HG03175 (cell line): ENCODE data around the gene BACE2.

Experiments used
- ATAC-seq: cut with Tn5 transposase; IDR thresholded peaks from one replicate; pipeline ENCODE4 v1.9.1; 2021; ENCODE audit warnings: mild to moderate bottlenecking, moderate library complexity; ENCODE audit not compliant: unreplicated experiment

Gene BACE2

DNA sequence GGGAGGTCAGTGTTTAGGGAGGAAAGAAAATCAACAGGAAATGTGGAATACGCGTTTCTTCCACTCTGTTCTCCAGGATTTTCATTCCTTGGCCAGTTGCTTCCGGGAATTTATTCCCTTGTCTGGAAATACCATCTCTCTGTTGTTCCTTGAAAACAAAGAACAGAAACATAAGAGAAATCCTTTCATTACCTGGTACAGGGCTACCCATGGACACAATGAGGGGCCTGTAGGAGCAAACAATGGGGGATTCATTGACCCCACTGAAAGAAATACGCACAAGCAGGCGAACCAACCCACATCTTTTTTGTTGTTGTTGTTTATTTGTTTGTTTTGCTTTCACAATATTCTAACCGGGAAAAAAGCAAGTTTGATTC is 20.0 kb upstream of the BACE2 start:
- no peak for ATAC-seq

DNA sequence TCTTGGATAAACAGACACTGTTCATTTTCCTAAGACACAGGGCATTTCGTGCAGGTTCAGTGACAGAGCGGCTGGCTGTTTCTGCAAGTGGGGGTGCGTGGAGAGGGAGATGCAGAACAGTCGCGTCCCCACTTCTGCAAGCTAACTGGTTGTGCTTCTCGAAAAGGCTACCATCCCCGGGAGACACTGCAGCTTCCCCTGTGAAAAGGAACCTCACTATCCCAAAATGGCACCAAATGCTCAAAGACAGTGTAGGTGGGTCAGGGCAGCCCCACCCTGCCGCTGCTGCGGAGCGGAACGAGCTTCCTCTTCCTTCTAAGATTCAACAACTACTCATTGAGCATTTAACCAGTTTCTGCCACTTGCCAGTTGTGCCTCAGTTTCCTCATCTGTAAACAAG is 19.2 kb upstream of the BACE2 start:
- ATAC-seq, result no peak

DNA sequence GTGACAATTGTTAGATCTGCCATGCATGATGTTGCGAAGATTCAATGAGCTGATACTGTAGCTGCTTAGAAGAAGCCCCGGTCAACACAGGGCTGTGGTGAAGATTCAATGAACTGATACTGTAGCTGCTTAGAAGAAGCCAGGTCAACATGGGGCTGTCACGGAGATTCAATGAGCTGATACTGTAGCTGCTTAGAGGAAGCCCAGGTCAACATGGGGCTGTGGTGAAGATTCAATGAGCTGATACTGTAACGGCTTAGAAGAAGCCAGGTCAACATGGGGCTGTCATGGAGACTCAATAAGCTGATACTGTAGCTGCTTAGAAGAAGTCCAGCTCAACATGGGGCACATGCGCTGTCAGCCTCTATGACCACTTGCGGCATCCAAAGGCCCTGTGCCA is 18.8 kb upstream of the BACE2 start:
- no peak for ATAC-seq

DNA sequence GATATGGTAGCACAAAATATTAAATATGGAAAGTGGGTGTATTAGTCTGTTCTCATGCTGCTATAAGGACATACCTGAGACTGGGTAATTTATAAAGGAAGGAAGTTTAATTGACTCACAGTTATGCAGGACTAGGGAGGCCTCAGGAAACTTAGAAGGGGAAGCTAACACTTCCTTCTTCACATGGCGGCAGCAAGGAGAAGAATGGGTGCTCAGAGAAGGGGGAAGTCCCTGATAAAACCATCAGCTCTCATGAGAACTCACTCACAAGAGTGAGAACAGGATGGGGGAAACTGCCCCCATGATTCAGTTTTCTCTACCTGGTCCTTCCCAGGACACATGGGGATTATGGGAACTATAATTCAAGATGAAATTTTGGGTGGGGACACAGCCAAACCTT is 15.8 kb upstream of the BACE2 start:
- ATAC-seq, result no peak

DNA sequence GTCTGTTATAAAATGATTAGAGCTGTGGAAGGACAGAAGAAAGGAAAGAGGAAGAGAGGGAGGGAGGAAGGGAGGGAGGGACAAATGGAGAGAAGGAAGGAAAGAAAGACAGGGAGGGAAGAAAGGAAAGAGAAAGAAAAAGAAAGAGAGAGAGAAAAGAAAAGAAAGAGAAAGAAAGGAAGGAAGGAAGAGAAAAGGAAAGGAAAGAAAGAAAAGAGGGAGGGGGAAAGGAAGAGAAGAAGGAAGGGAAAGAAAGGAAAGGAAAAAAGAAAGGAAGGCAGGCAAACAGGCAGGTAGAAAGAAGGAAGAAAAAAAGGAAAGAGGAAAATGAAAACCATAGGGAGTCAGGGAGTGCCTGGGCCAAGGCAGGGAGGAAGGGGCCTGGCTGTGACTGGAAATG is 14.5 kb upstream of the BACE2 start:
- ATAC-seq, result no peak

DNA sequence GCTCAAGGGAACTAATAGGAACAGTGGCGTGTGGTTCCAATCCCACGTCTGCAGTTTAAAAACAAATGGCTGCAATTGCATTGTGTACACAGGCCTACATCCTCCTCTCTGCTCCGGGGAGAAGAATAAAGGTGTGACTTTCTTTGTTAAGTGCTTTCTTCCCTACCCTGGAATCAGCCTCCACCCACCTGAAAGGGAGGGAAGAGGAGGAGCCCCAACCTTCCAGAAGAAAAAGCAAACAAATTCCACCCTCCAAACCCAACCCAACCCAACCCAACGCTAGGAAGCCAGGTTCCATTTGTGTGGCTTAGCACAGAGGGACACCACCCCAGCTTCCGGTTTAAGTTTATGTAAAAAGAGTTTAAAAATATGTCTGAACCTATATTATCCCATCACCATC is 11.8 kb upstream of the BACE2 start:
- no peak for ATAC-seq

DNA sequence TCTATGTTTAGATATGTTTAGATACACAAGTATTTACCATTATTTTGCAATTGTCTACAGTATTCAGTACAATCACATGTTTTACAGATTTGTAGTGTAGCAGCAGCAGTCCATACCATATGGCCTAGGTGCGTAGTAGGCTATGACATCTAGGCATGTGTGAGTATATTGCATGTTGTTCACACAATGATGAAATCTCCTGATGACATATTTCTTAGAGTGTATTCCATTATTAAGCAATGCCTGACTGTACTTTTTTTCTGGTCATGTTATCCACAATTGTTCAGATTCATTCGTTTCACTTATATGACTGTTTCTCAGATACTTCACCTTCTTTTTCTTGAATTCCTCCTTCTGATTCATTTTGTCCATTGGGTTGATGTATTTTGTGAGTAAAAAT is 9.9 kb upstream of the BACE2 start:
- ATAC-seq, result no peak

DNA sequence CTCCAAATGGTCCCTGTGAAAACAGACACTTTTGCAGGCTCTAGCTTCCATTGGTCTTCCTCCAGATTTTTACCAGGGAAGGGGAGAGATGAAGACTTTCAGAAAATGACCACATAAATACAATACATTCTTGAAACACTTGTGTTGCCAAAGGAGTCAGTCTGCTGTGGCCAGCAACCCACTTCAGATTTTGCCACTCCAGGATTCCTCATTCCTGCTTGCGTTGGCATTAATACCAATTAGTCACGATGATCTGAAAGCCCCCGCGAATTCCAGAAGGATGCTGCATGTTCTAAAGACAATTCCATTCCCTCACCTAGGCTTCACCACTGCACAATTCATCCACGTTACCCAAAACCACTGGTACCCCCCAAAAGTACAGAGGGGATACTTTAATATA is 7.9 kb upstream of the BACE2 start:
- no peak for ATAC-seq

DNA sequence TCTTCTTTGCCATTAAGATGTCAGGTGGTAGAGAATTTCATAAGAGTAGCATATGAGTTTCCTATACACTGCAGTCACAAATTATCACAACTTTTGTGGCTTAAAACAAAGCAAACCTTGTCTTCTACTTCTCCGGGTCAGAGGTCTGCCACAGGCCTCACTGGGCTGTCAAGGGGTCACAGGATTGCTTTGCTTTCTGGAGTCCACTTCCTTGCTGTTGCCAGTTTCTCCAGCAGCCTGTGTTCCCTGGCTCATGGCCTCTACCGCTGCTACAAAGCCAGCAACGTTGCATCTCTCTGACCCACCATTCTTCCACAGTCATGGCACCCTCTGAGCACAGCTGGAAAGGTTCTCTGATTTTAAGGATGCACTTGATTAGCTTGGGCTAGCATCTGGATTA is 6.5 kb upstream of the BACE2 start:
- no peak for ATAC-seq

DNA sequence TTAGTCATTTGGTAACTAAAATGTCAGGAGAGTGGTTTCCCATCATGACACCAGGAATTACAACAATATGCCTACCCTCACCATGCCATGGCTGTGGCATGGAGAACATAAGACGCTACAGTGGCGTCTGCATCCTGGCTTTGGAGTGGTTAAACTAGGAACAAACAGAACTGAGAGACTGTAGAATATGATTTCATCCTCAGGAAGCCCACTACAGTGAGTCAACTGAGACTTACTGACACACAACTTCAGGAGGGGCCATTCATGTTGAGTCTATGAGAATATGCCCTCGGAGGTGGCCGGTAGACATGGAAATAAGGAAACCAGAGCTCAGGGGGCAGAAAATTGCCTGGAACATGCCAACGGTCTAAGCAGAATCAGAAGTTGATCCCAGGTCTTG is 5.9 kb upstream of the BACE2 start:
- no peak for ATAC-seq

DNA sequence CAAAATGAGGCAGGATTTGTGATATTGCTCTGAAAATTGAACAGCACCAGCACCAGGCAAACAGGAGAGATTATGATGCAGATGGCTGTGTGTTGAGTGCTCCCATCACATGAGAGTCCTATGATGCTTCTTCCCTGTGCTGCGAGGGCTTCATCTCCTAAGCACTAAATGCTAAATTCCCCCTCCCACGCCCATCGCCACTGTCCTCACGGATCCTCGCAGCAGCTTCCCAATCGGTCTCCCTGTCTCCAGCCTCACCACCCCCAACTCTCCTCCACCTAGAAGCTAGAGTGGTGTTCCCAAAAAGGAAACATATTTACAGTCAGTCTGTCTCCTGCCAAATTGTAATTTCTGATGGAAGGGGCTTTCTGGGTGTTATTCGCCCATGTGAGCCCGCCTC is 4.9 kb upstream of the BACE2 start:
- no peak for ATAC-seq

DNA sequence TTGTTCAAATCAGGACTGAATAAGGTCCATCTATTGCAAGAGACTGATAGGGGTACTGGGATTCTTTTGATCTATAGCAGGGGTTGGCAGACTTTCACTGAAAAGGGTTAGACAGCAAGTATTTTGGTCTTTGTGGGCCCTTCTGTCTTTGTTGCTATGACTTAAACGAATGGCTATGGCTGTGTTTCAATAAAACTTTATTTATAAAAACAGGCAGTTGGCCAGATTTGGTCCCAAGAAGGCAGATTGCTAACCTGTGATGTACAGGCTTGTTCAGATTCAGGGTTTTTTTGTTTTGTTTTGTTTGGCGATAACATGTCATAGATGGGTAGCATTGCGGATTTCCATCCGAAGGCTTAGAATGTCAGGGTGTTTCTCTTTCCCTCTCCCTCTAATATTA is 3.9 kb upstream of the BACE2 start:
- ATAC-seq, result no peak

DNA sequence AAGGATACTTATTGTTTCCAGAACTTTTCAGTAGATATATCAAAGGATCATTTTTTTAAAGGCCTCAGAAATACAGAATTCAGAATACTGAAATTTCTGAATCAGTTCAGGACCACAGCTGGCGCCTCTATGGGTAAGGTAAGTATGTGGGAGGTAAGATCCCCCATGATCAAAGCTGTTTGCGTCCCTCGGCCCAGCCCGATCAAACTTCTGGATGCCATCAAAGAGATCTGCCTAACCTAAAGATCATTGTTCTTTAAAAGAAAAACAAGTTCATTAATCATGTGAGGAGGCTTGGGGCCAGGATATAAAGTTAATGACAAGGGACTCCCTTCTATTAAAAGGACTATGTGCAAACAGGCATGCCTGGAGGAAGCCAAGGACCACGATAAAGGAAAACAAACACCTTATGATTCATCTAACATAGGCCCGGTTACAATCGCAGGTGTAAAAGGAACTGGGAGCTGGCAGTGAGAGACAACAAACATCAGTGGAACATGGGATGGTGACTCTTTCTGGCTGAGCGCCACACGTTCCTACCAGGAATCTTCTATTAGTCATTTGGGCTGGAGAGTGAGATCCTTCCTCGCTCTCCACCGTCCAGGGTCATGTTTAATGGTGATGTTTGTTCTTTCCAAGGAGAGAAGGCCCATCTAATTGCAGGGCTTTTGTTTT is 2.8 kb upstream of the BACE2 start:
- no peak for ATAC-seq

DNA sequence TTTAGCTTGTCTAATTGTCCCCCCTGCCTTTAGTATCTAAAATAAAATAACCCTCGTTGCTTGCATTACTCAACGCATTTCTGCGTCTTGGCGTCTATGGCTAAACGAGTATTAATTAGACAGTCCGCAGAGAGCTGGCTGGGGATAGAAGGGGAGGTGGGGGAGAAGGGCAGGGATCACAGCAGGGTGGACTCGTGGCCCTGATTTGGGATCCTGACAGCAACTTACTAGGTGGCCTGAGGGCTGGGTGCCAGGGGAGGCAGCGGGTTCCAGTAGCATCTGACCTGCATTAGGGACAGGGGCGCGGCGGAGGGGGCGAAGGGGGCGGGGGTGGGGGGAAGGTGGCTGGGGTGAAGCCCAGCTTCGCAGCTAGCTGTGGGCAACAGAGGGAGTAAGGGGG is 1.1 kb upstream of the BACE2 start:
- ATAC-seq, result no peak

DNA sequence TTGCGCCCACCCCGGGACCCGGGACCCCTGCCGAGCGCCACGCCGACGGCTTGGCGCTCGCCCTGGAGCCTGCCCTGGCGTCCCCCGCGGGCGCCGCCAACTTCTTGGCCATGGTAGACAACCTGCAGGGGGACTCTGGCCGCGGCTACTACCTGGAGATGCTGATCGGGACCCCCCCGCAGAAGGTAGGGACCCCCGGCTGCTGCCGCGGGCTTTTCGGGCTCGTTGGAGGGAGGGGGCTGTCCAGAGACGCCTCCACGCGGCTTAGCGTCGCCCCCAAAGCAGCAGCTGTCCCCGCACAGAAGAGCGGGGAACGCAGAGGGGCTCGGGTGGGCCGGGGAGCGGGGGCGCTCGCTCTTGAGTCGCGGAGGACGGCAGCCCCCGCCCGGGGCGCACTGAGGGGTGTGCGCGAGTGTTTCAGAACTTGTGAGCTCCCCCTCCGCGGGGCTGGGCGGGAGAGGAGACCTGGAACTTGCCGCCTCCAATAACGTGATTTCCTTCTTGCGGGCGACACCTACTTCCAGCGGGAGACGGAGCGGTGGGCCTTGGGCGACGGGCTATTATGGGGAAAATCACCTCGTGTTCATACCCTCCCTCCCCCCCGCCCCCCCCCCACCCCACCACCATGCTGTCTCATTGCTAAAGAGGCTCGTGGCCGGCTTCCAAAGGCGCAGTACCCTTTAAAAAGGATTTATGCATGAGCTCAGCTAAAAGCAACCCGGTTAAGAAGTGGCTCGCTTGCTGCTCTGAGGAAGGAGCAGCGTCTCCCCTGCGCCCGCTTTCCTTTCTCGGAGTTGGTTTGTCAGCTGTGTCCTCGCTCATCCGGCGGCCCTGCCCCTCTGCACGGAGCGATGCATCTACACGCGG is 664 bp downstream of the BACE2 start:
- no peak for ATAC-seq

DNA sequence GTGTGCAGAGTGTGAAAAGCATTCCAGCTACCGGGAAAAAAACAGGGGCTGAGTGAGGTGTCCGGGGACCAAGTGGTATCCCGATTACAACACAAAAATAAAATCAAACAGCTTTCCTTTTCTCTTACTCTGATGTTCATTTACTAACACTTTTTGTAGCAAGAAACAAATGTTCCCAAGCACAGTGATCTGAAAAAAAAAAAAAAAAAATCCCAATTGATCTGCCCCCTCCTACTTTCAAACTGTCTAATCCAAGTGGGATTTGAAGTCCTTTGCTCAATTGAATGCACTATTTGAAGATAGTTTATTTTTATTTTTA is 1.3 kb downstream of the BACE2 start:
- ATAC-seq, result no peak

DNA sequence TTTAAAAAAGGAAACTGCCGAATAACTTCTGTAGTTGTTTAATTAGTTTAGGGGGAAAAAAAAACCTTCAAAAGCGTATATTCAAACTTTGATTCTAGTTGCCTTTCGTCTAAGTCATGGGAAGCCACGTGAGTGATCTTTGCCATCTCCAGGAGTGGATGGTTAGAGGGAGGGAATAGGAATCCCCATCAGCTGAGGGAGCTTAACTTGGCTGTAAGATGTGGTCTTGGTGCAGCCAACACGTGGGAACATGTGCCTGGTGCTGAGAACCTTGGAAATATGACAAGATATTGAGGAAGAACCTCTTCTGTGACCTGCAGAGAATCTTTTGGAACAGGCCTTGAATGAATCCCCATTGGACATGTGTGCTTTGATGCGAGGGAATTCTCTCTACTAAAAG is 1.7 kb downstream of the BACE2 start:
- no peak for ATAC-seq

DNA sequence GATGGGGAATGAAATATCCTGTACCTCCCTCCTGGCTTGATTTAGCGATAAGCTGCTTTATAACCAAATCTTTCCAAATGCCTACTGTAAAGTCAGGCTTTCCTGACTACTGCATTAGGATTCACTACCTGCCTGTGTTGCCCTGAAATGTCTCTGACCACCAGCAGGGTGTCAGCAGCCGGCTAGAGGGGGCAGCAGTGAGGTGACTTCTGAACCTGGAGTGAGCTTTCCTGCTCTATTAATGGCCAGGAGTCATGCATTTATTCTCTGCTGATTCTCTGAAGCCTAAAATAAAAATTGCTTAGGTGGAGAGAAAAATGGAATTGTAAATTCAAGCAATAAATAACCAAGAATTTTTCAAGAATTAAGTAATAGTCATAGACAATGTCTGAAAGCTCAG is 2.5 kb downstream of the BACE2 start:
- no peak for ATAC-seq

DNA sequence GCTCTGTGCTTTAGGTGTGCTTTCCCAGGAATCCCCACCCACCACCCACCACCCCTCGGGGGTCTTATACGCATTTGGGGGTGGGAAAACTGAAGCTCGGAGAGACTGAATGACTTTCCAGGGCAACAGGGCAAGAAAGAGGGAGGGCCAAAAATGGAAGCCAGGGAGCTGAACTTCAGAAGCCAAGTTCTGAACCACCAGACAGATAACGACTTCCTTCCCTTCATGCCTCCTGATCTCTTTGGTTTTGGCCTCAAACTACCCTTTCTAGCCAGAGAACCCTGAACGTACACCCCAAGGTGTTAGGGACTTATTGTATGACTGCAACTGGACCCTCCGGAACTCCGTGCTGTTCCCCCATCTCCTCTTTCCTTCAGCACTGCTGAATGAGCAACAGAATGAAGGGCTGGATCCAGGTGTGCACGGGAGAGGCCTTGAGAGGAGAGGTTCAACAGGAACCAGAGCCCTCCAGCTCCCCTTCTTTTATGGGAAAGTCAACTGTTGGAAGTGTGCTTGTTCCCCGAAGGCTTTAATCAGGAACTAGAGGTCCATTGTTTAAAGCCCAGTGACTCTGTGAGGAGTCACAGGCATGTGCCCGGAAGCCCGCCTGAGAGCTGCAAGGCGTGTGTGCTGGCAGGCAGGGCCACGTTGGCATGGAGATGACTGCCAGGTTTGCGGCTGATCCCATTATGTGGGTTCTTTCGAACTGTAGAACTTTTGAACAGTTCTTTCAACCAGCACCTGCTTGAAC is 3.1 kb downstream of the BACE2 start:
- no peak for ATAC-seq

DNA sequence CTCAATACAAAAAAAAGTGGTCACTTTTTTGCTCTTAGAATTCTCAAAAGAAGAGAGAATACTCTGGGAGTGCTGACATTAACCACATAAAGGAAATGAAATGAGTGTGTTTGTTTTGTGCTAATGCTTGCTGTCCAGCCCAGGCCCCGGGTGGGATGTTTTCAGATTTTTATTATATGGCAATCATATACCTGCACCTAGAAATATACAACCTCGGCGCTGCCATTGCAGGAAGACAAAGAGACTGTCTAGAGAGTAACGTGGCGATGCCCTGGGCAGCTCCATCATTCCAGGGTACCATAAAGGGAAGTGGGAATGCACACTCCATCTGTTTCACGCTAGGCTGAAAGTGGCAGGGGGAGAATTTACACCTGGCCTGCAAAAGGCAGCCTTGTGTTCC is 7.1 kb downstream of the BACE2 start:
- ATAC-seq, result no peak

DNA sequence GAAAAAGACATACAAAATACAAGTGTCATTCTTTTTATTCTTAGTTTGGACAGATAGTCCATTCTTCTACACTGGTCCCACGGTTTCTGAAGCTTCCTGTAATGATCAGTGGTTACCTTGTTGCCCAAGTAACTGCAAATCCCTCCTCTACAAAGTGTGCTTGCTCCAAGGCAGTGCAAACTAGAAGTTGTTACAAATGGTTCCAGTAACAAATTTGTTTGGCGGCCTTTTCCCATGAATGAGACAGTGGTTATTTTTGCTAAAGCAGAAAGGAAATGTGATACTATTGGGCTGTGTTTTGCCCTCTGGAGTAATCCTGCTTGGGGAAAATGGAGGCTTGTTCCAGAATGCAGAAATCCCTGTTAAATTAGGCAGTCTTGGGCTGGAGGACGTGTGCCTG is 8.9 kb downstream of the BACE2 start:
- no peak for ATAC-seq

DNA sequence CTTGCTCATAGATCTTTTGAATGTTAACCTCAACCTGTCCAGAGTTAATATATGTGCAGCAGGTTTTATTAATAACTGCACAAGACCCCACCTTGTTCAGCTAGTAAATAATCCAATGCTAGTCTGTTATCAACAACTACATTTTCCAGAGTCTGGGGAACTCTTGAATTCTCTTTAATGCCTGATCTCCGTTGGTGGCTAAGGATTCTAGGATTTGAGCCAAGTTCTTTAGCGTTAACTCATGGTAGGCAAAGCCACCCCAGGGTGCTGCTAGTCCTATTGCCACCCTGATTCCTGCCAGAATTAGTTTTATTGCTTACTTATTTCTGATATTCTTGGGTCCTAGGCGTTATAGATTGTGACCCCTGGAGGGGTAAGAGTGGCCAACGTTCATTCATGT is 12.8 kb downstream of the BACE2 start:
- ATAC-seq, result no peak
